GM12875 (cell line): Measurements from ENCODE around the gene PLEKHB1.
"Not testable (repeated sequence)": the region's sequence is repeated elsewhere in the genome, so short reads cannot be mapped to it uniquely, and the experiment has no call there.

Experiments used
- H3K4me3 ChIP-seq: one replicate; pipeline ENCODE4 v1.5.1; 2011; ENCODE audit warnings: low read depth, low read length, control low read depth
- CTCF ChIP-seq: IDR thresholded peaks from 2 replicates; pipeline ENCODE4 v1.5.1; 2011; ENCODE audit warnings: low read depth, mild to moderate bottlenecking, control low read depth, inconsistent platforms, low read length, moderate library complexity, borderline replicate concordance; ENCODE audit not compliant: insufficient read depth

PLEKHB1 gene

DNA sequence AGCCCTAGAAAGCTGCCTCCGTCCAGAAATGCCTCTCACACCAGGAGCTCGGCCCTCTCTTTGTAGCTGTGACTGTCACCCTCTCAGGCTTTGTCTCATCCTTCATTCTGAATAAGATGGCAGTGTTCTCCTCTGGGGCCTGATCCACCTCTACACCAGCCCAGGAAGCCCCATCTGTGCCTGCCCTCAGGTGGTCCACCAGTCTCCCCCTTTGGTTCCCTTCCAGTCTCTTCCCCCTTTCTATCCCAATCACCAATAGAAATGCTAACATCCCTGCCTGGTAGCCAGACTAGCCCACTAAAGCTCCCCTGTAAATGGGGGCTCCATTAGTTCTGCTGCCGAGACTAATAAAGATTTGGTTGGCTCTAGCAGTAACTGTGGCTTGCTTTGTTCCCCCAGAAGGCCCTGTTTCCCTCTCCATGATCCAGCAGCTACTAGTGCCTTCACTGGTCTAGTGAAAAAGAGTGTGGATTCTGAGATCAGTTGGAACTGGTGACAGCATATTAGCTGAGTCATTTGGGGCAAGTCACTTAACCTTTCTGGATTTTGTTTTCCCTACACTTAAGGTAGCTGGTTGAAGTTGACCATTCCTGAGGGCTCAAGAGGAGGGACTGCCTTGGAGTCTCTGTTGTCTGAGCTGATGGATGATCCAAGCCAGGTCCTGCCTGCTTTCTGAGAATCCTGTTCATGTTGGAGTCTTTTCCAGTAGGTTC lies 16.2 kb downstream of the PLEKHB1 start:
- TF ChIP-seq CTCF = no peak
- H3K4me3 ChIP-seq = no peak overlapping the region

- H3K4me3 ChIP-seq = no peak overlapping the region
- TF ChIP-seq CTCF = no peak
These were observed 17.5 kb downstream of the PLEKHB1 start for GRCh38 chr11:73663604-73664495.

DNA sequence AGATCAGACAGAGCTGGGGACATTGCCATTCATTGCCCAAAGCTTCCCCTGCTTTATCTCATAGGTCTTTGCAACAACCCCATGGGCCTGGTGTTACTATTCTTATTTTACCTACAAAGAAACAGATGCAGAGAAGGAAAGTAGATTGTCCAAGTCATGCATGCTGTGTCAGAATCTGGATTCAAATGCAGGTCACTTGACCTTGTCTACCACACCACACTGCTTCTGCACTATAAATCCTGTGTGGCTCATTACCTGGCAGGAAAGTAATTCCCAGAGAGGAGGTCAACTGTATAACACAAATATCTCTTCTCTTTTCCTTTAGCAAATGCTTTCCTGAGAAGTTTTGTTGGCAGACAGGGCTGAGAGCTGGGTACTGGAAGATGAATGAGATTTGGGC lies 18.5 kb downstream of the PLEKHB1 start:
- TF ChIP-seq CTCF = no peak
- no peak overlapping the region for H3K4me3 ChIP-seq

DNA sequence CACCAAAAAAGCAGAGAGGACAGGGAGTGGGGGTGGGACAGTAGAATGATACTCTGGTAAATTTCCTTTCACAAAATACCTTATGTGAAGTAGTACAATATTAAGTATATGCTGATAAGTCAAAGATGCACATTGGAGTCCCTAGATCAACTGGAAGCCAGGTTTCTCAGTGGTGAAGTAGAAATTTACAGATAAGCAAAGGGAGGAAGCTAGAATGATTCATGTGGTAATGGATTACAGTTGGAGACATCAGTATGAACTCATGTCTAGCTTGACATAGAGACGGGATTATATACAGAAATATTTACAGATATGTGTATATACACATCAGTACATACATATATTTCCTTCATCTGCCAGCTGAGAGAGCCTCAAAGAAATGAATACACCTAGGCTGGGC lies 21.5 kb downstream of the PLEKHB1 start:
- H3K4me3 ChIP-seq = no peak overlapping the region
- TF ChIP-seq CTCF = no peak

- TF ChIP-seq CTCF = no peak
- no peak overlapping the region for H3K4me3 ChIP-seq
These were observed 24.4 kb downstream of the PLEKHB1 start for GRCh38 chr11:73670808-73671207.

DNA sequence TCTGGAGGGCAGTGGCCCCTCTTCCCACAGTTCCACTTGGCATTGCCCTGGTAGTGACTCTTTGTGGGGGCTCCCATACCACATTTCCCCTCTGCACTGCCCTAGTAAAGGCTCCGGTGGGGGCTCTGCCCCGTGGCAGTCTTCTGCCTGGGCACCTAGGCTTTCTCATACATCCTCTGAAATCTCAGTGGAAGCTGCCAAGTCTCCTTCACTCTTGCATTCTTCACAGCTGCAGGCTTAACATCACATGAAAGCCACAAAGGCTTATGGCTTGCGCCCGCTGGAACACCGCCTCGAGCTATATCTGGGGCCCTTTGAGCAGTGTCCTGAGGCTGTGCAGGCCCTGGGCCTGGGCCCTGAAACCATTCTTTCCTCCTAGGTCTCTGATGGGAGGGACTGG lies 25.3 kb downstream of the PLEKHB1 start:
- no peak overlapping the region for H3K4me3 ChIP-seq
- no peak for TF ChIP-seq CTCF

DNA sequence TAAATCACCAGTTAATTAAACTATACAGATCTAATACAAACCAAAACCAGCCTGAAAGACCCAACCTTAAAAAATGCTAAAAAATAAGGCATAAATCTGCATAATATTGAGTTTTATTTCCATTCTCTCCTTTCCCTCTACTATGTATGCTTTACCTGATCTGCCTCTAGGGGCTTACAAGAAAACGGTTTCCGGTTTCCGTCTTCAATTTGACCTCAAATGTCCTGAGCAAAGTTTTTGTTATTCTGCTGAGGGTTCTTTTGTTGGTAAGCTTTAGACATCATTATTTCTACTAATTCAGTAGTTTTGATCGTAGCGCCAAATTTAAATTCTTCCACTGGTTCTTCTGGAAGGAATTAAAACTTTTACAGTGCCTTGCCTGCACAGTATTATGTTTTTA lies 30.2 kb downstream of the PLEKHB1 start:
- not testable (repeated sequence) for H3K4me3 ChIP-seq
